Hippocampal formation (tissue), 2 donors: ENCODE measurements around the gene ALOX15B.
"Not testable (repeated sequence)": the region's sequence is repeated elsewhere in the genome, so short reads cannot be mapped to it uniquely, and the experiment has no call there.

ENCODE experiments used
- DNase-seq, 2 donors: peaks; one replicate each; lab custom pipeline; 2025; lab: John Stamatoyannopoulos, UW

ALOX15B gene

DNA sequence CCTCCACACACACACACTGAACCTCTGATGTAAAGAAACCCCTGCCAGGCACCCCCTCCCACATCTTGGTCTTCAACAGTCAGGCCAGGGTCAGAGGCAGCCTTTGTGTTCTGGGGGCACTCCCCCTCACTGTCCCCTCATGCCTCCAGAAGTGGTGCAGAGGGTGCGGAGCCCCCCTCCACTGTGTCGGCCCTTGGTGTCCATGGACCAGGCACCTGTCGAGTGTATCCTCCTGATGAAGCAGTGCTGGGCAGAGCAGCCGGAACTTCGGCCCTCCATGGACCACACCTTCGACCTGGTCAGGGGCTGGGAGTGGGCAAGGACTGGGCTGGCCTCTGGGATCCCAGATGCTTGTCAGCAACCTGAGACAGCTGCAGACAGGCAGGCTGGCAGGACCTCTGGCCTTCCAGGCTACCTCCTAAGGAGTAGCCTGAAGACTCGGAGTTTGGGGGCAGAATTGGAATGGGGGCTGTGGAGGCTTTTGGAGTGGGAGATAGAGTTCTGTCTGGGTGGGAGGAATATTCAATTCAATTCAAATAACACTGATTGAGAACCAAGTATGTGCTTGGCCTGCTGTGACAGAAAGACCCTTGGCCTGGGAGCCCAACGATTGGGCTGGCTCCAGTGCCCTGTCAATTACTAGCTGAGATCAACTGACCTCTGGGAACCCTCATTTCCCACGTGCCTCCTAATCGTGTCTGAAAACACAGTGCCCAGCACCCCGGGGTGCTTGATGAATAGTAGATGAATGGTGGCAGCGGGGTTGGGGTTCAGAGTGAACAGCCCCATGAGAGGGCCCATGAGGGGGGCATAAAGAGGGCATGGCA, 24.9 kb upstream of the ALOX15B start:
- DNase-seq = no peak

DNA sequence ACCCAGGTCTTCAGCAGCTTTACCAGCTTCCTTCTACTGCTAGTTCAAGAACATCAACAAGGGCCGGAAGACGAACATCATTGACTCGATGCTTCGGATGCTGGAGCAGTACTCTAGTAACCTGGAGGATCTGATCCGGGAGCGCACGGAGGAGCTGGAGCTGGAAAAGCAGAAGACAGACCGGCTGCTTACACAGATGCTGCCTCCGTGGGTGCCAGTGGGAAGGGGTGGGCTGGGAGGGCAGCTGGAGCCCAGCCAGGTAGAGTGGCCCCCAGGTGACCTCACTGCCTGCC, 24.4 kb upstream of the ALOX15B start:
- DNase-seq = no peak

DNA sequence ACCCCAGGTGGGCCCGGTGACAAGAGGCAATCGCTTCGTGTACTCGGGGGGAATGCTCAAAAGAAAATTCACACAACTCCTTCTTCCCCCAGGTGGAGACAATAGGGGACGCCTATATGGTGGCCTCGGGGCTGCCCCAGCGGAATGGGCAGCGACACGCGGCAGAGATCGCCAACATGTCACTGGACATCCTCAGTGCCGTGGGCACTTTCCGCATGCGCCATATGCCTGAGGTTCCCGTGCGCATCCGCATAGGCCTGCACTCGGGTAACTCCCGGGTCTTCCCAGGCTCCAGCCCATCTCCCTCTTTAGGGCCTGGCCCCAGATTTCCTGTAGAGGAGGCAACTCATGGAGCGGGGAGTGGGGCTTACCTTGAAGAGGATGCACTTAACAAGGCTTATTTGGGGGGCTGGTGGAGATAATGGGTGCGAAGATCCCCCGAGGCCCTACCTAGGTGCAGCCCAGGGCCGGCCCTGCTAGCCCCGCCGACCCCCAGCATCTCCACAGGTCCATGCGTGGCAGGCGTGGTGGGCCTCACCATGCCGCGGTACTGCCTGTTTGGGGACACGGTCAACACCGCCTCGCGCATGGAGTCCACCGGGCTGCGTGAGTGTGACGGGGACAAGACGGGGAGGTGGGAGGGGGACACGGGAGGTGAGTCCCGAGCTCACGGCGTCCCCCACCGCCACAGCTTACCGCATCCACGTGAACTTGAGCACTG, 23.5 kb upstream of the ALOX15B start:
- no peak for DNase-seq

DNA sequence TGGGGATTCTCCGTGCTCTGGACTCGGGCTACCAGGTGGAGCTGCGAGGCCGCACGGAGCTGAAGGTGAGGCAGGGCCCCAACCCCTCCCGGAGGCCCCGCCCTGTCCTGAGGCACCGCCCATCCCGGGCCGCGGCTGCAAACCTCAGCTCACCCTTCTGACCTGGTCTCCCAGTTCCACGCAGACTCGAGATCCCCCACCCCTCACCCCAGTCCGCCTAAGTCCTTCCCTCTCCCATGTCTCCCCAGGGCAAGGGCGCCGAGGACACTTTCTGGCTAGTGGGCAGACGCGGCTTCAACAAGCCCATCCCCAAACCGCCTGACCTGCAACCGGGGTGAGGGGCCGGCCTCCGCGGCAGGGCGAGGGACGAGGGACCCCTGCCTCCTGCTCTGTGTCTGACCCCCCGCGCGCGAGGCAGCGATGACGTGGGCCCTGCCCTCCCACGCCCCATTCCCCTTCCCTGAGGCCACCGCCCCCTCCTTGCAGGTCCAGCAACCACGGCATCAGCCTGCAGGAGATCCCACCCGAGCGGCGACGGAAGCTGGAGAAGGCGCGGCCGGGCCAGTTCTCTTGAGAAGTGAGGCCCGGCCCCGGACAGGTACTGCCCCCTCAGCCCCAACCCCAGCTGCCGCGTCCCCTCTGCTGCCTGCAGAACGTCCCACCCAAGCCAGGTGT, 22.8 kb upstream of the ALOX15B start:
- DNase-seq = no peak

DNA sequence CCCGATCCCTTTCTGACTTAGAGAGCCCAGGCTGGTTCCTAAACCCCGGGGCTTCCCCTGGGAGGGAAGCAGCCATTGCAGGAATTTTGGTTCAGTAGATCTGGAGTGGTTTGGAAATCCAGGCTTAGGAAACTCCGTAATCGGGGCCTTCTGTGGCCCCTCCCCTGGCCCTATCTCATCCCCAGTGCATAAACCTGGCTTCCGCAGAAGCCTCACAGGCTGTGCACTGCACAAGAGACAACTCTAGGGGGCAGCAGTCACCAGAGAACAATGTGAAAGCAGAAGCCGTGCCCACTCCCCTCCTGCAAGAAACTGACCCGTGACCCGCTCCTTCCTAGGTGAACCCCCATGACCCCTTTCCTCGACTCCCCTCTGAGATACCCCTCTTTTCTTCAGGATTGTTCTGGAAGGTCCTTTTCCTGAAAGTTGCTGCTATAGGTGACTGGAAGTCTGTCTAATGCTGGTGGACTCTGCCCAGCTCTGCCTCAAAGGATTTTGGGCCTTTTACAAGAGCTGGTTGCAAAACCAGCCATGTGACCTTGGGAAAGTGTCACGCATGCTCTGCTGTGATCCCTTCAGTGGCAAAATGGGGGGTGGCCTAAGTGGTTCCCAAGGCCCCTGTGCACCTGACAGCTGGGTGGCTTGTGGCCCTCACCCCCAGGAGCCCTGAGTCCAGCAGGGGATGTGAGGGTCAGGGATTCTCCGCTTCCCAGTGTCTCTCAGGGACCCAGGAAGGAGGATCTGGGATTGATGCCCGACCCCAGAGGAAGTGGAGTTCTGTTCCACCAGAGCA, 22.0 kb upstream of the ALOX15B start:
- peak; percentile 9 to 43 for DNase-seq

DNA sequence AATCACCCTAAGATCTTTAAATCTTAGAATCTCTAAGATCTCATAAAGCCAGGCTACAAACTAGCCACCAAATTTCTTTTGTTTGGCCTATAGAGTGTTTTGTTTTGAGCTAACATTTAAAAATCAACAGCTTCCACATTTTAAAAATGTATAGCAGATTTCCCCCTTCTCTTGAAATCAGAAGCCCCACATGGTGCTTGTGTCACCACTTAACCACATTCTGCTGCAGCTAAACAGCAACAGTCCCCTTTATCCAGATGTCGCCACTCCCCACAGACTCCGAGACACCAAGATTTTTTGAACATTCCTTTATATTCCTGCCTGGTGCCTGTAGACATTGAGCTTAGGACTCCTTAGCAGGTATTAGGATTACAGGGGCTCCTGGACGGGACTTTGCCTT, 20.4 kb upstream of the ALOX15B start:
- no peak for DNase-seq

DNA sequence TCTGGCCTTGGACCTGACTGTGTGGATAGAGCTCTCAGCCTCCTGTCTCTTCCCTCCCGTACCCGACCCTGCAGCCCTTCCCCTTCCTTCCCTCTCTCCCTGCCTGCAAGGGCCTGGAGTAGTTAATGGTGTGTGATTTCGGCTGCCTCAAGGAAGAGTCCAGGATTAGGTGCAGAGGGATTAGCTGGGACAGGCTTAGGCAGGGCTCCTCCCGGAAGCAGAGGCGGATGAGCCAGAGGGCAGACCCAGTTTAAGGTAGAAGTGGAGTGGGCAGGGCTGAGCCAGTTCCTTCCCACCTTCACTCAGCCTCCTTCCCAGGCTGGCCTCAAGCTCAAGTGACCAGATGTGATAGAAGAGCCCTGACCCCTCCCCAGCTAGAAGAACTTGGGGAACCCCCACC, 19.7 kb upstream of the ALOX15B start:
- no peak for DNase-seq

DNA sequence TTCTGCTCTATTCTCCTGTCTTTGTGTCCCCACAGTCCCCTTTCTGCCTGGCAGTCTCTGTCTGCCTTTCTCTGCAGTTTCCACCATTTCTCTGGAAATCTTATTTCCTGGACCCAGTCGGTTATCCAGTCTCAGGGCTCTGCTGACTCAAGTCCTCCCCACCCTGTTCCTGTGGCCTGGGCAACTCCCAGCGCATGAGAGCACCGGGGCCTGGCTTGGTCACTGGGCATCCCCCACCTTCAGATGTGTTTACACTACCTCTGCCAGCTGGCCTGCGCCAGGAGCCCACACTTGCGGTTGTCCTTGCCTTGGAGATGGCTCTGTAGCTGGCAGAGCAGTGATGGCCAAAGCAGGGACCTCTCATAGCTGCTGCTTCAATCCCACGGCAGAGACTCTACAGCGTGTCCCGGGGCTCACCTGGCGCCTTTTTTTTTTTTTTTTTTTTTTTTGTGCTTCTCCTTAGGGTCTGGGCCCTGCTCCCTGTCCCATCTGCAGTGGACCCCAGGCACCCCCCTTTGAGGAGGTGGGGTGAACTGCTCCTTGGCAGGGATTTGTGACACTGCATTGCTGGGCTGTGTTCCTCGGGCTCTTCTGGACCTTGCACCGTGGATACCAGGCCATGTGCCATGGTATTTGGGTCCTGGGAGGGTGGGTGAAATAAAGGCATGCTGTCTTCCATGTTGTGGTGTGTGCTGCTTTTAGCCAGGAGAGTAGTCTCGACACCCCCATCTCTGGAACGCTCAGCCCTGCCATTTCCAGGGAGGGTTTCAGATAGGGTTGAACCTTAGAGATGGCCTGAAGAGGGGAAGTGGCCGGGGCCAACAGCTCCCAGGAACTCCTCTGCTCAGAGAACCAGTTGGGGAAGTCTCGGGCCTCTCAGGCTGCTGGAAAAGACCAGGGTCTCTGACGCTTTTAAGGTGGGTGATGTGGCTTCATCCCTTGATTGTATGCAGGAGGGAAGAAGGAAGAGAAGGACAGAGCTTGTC, 18.9 kb upstream of the ALOX15B start:
- no peak for DNase-seq

DNA sequence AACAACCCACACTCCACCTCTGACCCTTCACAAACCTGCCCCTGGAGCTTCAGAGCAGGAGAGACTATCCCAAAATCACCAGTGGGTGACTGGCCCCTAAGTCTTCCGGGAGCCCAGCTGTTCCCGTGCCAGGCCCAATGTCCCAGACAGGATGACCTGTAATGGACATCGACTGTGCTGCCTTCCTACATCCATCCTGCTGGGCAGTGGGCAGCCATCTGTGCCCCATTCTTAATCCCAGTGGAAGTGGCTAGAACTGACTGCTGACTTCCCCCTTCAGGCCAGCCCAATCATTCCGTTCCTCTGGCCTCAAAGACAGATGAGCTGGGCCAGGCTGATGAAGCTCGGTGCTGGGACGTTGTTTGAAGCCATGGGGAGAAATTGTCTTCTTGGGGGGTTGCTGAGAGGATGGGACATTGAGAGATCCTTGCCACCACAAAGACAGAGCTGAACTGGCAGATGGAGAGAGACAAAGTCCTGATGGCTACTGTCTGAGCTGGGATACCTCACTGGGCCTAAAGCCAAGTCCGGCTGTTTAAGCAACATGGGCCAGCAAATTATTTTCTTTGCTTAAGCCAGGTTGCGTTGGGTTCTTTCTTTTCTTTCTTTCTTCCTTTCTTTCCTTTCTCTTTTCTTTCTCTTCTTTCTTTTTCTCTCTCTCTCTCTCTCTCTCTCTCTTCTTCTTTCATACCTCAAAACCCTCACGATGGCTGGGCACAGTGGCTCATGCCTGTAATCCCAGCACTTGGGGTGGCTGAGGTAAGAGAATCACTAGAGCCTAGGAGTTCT, 17.9 kb upstream of the ALOX15B start:
- no peak for DNase-seq

DNA sequence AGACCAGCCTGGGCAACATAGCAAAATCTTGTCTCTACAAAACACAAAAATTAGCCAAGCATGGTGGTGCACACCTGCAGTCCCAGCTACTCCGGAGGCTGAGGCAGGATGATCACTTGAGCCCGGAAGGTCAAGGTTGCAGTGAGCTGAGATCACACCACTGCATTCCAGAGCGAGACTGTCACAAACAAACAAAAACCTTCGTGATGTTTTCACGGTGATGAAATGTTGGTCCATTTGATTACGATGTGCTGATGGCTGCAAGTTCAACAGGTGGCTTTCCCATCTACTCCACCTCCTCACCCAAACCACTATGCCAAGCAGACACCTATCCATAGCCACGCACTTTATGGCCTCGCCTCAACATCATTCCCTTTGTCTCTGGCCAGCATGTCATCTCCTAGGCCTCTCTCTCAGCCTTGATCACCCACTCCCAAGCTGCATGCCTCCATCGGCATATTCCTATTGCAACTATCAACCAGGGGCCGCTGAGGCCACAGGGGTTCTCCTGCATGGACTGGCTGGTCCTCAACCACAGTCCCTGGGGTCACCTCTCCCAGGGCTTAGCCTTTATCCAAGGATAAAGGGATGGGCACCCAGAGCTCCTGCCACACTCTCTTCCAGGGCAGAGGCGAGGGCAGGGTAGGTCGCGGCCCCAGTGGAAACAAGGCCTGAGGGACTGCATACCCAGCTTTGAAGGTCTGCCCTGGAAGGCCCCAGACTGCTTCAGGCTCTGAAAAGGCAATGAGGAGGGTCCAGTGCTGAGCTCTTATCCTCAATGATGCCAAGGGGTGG, 17.1 kb upstream of the ALOX15B start:
- no peak for DNase-seq

DNA sequence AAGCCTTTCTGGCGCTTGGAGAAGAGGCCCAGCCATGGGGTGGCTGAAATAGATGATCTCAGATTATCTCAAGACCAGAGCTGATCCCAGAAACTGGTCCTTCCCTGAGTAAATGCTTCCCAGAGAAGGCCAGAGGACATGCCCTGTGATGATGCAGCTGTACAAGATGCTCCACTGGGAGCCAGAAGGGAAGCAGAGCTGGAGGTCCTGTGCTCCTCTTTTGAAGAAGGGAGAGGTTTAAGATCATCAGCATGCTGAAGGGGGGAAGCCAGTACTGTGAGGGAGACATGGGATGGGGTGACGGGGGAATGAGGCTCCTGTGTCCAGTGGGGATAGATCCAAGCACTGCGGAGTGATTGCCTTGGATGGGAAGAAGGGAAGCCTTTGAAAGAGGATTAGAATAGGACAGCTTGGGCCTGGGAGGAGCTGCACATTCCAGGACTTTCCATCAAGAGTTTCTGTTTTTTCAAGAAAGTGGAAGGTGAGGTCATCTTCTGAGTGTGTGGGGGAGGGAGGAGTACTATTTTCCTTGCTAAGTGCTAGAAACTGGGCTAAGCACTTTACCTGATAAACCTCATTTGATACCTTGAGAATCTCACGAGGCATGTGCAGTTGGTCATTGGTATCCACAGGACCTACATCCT, 16.4 kb upstream of the ALOX15B start:
- DNase-seq = no peak

DNA sequence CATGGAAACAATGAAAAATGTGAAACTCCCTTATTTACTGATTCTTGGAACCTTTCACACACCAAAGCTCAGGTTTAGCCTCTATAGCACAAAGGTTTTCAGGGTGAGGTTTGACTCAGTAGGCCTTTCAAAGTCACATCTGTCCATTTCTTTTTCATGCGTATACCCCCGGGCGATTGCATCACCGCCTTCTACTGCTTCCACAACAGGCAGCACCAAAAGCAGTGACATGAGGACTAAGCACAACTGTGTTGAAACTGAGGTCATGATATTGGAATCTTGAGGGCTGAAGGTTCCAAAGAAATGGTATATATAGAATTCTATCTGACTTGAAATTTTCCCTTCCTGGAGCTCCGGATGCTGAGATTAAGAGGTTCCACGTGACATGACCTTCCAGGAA, 14.7 kb upstream of the ALOX15B start:
- not testable (repeated sequence) for DNase-seq

DNA sequence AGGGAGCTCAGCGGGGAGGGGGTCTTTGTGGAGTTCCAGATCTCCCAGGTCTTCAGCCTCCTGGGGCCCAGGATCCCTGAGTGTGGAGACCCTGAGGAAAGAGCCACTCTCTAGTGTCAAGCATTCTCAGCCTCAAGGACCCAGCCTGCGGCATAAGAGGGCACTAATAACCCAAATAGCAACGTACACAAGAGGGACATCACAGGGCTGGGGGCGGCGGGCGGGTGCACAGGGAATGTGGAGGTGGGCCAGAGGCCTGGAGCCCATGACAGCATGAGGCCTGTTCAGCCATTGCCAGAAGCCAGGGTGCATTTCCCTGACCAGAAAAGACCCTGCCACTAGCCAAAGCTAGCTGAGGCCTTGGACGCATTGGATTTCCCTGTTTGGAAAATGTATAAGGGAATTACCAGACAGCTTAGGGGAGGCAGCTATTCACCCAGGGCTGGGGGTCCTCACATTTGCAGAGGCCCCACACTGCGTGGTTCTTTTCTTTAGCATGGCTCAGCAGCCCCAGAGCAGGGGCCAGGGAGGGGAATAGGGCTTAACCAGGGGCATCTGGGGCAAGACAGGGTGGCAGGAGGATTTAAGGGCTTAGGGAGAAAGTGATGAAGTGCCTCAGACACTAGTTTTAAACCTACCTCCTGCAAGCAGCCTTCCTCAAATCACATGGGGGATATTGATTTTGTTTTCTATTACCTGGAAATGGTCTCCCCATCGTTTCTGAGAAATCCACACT, 13.5 kb upstream of the ALOX15B start:
- no peak for DNase-seq

DNA sequence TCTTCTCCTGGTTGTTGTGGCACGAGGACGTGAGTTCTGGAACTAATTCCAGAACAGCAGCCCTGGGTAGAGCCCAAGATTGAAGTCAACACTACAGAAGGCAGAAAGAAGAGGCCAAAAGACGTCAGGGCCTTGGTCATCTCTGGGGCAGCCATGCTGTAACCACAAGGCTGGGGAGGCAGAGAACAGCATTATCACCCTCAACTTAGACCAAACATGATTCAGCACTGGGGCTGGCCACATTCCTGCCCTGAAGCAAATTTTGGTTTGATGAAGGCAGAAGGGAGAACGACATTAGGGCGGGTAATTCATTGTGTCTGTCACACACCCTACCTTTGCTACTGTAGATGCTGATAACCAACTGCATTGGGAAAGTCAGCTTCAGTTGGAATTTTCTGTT, 9.7 kb upstream of the ALOX15B start:
- DNase-seq = no peak

DNA sequence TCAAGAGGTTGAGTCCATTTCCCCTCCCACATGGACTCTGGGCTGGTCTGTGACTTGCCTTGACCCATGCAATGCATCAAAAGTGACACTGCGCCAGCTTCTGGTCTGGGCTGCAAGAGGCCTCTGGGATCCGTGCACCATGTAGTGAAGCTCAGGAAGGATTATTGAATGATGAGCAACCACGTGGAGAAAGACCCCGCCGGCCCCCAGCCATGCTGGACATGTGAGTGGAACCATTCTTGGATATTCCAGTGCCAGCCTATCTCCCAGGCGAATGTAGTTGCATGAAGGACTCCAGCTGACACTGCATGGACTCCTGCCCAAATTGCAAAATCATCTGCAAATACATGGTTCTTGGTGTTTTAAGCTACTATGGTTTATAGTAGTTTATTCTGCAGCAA, 7.6 kb upstream of the ALOX15B start:
- DNase-seq = no peak

DNA sequence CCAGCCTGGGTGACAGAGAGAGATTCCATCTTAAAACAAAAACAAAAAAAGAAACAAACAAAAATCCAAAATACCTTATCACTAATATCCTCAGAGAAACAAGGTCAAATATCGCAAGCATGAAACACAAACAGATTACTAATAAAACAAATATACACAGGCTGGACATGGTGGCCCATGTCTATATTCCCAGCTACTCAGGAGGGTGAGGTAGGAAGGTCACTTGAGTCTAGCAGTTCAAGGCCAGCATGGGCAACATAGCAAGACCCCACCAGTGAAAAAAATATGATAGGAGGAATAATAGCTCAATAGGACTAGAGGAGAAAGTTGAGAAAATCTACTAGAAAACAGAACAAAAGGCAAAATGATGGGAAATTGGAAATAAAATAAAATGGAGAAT, 6.9 kb upstream of the ALOX15B start:
- DNase-seq = no peak

DNA sequence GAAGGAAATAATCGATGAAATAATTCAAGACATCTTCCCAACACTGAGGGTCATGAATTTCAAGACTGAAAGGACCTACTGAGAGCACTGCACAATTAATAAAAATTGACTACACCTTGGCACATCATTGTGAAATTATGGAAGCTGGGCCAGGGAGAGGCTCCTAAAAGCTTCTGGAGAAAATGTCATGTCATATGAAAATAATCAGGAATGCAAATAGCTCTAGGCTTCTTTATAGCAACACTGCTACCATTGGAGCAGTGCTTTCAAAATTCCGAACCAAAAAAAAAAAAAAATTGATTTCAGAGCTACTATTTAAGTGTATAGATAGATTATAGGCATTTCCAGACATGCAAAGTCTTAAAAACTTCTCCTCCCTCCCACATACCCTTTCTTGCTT, 6.4 kb upstream of the ALOX15B start:
- no peak for DNase-seq

DNA sequence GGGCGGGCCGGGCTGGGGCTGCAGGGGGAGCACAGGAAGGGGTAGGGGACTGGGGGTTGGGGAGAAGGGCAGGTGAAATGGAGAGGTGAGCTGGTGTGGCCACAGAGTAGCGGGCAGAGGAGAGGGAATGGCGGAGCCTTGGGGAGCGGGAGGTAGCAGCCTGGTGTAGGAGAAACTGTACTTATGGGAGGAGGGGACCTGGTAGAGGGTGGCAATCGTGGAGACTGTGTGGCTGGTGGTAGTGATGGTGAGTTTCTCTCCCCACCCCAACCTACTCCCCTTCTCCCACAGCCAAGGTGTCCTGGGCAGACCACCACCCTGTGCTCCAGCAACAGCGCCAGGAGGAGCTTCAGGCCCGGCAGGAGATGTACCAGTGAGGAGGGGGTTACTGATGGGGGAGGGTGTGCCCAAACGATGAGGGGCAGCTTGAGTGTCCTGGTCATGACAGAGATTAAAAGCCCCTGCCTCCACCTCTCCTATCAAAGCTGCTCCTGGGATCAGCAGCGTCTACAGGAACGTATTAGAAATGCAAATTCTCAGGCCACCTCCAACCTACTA, 831 bp downstream of the ALOX15B start:
- no peak for DNase-seq
